PC-9 (cell line): ENCODE measurements around the gene BRIP1.

Experiments
- CTCF ChIP-seq: fragments of 200-600 bp; sonication (generic); conservative IDR thresholded peaks from 2 replicates; pipeline ENCODE4 v1.6.1; 2017; ENCODE audit warnings: mixed run types, antibody characterized with exemption, mild to moderate bottlenecking, moderate library complexity
- EZH2 ChIP-seq: fragments of 200-600 bp; sonication (generic); IDR thresholded peaks from 2 replicates; pipeline ENCODE4 v1.8.0; 2017; ENCODE audit warnings: antibody characterized with exemption, low read depth

DNA sequence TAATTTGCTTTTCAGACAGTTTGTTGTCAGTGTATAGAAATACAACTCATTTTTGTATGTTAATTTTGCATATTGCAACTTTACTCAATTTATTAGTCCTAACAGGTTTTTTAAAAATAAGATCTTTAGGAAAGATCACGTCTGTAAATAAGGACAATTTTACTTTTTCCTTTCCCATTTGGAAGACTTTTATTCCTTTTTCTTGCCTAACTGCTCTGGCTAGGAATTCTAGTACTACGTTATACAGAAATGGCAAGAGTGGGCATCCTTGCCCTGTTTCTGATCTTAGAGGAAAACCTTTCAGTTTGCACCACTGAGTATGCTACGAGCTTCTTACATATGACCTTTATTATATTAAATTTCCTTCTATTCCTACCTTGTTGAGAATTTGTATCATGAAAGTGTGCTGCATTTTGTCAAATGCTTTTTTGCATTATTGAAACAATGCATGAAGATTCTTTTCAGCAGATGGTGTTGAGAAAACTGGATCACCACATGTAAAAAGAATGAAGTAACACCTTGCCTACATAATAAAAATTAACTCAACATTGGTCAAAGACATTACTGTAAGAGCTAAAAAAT lies 113.4 kb downstream of the BRIP1 start:
- TF ChIP-seq CTCF (no peak), EZH2 (no peak)
